ENCODE results near the gene TRHDE.

Gene TRHDE

GRCh38 chr12:72390146-72390545 lies 118.0 kb downstream of the TRHDE start (continued):
- TF ChIP-seq ZNF280C (tag by site-specific recombination; IDR thresholded peaks at IDR 0.05): no peak

DNA sequence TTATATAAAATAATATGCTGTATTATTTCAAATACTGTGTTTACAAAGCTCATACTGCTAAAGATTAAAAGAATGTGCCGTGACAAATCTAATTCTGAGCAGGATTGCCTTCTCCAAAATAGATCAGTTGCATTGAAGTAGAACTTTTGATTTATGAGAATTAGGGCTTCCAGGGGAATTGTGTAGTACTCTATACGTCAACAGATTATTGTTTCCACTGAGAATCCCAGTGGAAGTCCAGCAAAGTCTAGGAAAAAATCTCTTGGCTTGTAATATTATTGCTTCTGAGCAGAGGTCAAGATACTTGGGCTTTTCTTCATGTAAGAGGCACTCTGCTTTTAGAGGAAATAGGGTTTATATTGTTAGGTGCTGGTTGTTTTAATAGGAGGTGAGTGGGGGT lies 133.9 kb downstream of the TRHDE start:
- ChIA-PET POLR2A (no interaction called here), CTCF (interaction anchor here (0.6 kb wide), 1 partner anchor 696 kb away, joined by 3 read pairs; no protein-coding TSS in a partner anchor)
- H3K9me3 ChIP-seq (ENCODE audit: control insufficient read depth, insufficient read depth, low read depth, low read length): no peaks in the 10 kb centered on the region
- H3K4me1 ChIP-seq (ENCODE audit: control insufficient read depth, insufficient read depth, low read length): no peaks in the 10 kb centered on the region
- no peaks in the 10 kb centered on the region for H3K36me3 ChIP-seq (ENCODE audit: control insufficient read depth in 2 of 2, insufficient read depth in 1 of 2, low read length in 2 of 2)
- no peak for TF ChIP-seq ZNF747 (tag by site-specific recombination; IDR thresholded peaks at IDR 0.05)
- TF ChIP-seq ZNF530 (tag by site-specific recombination; IDR thresholded peaks at IDR 0.05; ENCODE audit: low read depth): no peak
- TF ChIP-seq ZXDB (tag by site-specific recombination; IDR thresholded peaks at IDR 0.05): no peak
- TF ChIP-seq ZBTB20 (tag by site-specific recombination; IDR thresholded peaks at IDR 0.05): no peak
- TF ChIP-seq ZNF677 (tag by site-specific recombination; IDR thresholded peaks at IDR 0.05): no peak
- TF ChIP-seq MYNN (tag by site-specific recombination; IDR thresholded peaks at IDR 0.05; ENCODE audit: borderline replicate concordance): no peak
- no peak overlapping the region for H3K4me3 ChIP-seq (ENCODE audit: low read depth, low read length)
- H3K27ac ChIP-seq (ENCODE audit: extremely low read depth, low read depth, low read length): no peak overlapping the region

GRCh38 chr12:72432037-72432604 lies 160.0 kb downstream of the TRHDE start:
- Histone ChIP-seq H3K9me3 (ENCODE audit: control insufficient read depth, insufficient read depth, low read depth, low read length) (no peaks in the 10 kb centered on the region), H3K4me1 (ENCODE audit: control insufficient read depth, insufficient read depth, low read length) (no peaks in the 10 kb centered on the region), H3K4me3 (ENCODE audit: low read depth, low read length) (no peak overlapping the region), H3K36me3 (ENCODE audit: control insufficient read depth in 2 of 2, insufficient read depth in 1 of 2, low read length in 2 of 2) (no peaks in the 10 kb centered on the region), H3K27ac (ENCODE audit: extremely low read depth, low read depth, low read length) (no peak overlapping the region)
- ChIA-PET CTCF (no interaction called here), POLR2A (no interaction called here)
- no peak for TF ChIP-seq HOXD13 (CRISPR knock-in tag; IDR thresholded peaks at IDR 0.05; ENCODE audit: borderline replicate concordance)
- TF ChIP-seq, protein P1, sequence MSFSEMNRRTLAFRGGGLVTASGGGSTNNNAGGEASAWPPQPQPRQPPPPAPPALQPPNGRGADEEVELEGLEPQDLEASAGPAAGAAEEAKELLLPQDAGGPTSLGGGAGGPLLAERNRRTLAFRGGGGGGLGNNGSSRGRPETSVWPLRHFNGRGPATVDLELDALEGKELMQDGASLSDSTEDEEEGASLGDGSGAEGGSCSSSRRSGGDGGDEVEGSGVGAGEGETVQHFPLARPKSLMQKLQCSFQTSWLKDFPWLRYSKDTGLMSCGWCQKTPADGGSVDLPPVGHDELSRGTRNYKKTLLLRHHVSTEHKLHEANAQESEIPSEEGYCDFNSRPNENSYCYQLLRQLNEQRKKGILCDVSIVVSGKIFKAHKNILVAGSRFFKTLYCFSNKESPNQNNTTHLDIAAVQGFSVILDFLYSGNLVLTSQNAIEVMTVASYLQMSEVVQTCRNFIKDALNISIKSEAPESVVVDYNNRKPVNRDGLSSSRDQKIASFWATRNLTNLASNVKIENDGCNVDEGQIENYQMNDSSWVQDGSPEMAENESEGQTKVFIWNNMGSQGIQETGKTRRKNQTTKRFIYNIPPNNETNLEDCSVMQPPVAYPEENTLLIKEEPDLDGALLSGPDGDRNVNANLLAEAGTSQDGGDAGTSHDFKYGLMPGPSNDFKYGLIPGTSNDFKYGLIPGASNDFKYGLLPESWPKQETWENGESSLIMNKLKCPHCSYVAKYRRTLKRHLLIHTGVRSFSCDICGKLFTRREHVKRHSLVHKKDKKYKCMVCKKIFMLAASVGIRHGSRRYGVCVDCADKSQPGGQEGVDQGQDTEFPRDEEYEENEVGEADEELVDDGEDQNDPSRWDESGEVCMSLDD (tag by site-specific recombination; IDR thresholded peaks at IDR 0.05): no peak

DNA sequence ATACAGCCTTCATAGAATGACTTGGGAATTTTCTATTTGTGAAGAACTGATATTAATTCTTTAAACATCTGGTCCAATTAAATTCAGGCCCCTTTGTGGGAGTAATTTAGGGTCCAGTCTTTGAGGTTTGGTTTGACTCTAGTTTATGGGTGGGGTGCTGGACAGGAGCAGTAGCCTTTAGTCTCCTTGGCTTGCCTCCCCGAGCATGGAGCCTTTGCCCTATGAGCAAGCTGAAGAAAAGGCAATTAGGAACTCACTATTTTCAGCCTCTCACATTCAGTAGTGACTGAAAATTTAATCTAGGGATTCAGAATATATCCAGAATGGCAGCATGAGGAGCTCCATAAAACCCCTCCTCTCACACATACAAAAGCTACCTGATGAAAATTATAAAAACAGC lies 161.1 kb downstream of the TRHDE start:
- ChIA-PET CTCF (no interaction called here), POLR2A (no interaction called here)
- Histone ChIP-seq H3K9me3 (ENCODE audit: control insufficient read depth, insufficient read depth, low read depth, low read length) (no peaks in the 10 kb centered on the region), H3K4me1 (ENCODE audit: control insufficient read depth, insufficient read depth, low read length) (no peaks in the 10 kb centered on the region), H3K27ac (ENCODE audit: extremely low read depth, low read depth, low read length) (no peak overlapping the region), H3K36me3 (ENCODE audit: control insufficient read depth in 2 of 2, insufficient read depth in 1 of 2, low read length in 2 of 2) (no peaks in the 10 kb centered on the region), H3K4me3 (ENCODE audit: low read depth, low read length) (no peak overlapping the region)
- TF ChIP-seq ZNF184 (tag by site-specific recombination; IDR thresholded peaks at IDR 0.05): no peak

DNA sequence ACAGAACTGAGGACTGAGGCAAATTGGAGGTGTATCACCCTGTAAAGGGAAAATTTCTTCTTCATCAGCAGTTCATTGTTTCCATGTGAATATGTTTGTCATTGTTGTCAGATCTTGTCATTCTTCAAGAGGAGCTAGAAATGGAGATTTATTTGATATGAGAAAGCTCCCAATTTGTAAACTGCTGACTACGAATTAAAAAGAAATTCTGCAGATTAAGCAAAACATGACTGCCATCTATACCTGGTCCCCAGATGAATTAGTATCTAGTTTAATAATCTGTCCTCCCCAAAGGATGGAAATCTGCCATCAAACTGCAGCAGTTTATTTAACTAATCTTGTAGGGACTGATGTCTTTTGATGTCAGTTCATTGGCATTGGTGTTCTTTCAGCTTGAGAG lies 162.8 kb downstream of the TRHDE start:
- CTCF ChIA-PET: no interaction called here
- H3K9me3 ChIP-seq (ENCODE audit: control insufficient read depth, insufficient read depth, low read depth, low read length): no peaks in the 10 kb centered on the region
- no peaks in the 10 kb centered on the region for H3K4me1 ChIP-seq (ENCODE audit: control insufficient read depth, insufficient read depth, low read length)
- H3K4me3 ChIP-seq (ENCODE audit: low read depth, low read length): no peak overlapping the region
- H3K36me3 ChIP-seq (ENCODE audit: control insufficient read depth in 2 of 2, insufficient read depth in 1 of 2, low read length in 2 of 2): no peaks in the 10 kb centered on the region
- POLR2A ChIA-PET: no interaction called here
- no peak overlapping the region for H3K27ac ChIP-seq (ENCODE audit: extremely low read depth, low read depth, low read length)
- no peak for TF ChIP-seq SETDB1 (IDR thresholded peaks at IDR 0.05; ENCODE audit: insufficient read length, low read length)
- TF ChIP-seq ZSCAN23 (tag by site-specific recombination; IDR thresholded peaks at IDR 0.05): no peak
- no peak for TF ChIP-seq ZNF692 (tag by site-specific recombination; IDR thresholded peaks at IDR 0.05)
- TF ChIP-seq, protein P1 (tag by site-specific recombination; IDR thresholded peaks at IDR 0.05): no peak
- no peak for TF ChIP-seq ZNF555 (tag by site-specific recombination; conservative IDR thresholded peaks at IDR 0.05)
- TF ChIP-seq ZNF174 (tag by site-specific recombination; IDR thresholded peaks at IDR 0.05): no peak
- no peak for TF ChIP-seq ZBTB8A (tag by site-specific recombination; IDR thresholded peaks at IDR 0.05)
- TF ChIP-seq YY2 (tag by site-specific recombination; IDR thresholded peaks at IDR 0.05): no peak
- no peak for TF ChIP-seq ZNF585B (tag by site-specific recombination; IDR thresholded peaks at IDR 0.05)
